ENCODE data around the gene TBC1D22B.
A peak's percentile ranks its signal among the peaks of the same experiment; 100 is the strongest.

The TBC1D22B gene

GRCh38 chr6:37357288-37357687, 99.7 kb downstream of the TBC1D22B start:
- DNase-seq (ENCODE audit: low read depth, low spot score) = no peak
- in situ Hi-C loops (cut with HindIII; ENCODE audit: low sequenced_read_pairs) = no loop called here
- no peak overlapping the region for H3K4me3 ChIP-seq (ENCODE audit: low read depth, low read length)
- TF ChIP-seq CTCF (IDR thresholded peaks at IDR 0.05; ENCODE audit: low read depth, low read length) = no peak

GRCh38 chr6:37357860-37358259, 100.3 kb downstream of the TBC1D22B start:
- no peak for DNase-seq (ENCODE audit: low read depth, low spot score)
- in situ Hi-C loops (cut with HindIII; ENCODE audit: low sequenced_read_pairs) = no loop called here
- no peak overlapping the region for H3K4me3 ChIP-seq (ENCODE audit: low read depth, low read length)
- TF ChIP-seq CTCF (IDR thresholded peaks at IDR 0.05; ENCODE audit: low read depth, low read length) = no peak

- in situ Hi-C loops (cut with HindIII; ENCODE audit: low sequenced_read_pairs) = no loop called here
- DNase-seq (ENCODE audit: low read depth, low spot score) = no peak
- no peak for TF ChIP-seq CTCF (IDR thresholded peaks at IDR 0.05; ENCODE audit: low read depth, low read length)
- no peak overlapping the region for H3K4me3 ChIP-seq (ENCODE audit: low read depth, low read length)
These were observed 101.5 kb downstream of the TBC1D22B start for GRCh38 chr6:37359039-37359438.

GRCh38 chr6:37362101-37362828, 104.7 kb downstream of the TBC1D22B start:
- in situ Hi-C loops (cut with HindIII; ENCODE audit: low sequenced_read_pairs) = no loop called here

GRCh38 chr6:37365791-37366190, 108.2 kb downstream of the TBC1D22B start:
- TF ChIP-seq CTCF (IDR thresholded peaks at IDR 0.05; ENCODE audit: low read depth, low read length) = peak; percentile 21
- DNase-seq (ENCODE audit: low read depth, low spot score) = peak; percentile 26
- H3K4me3 ChIP-seq (ENCODE audit: low read depth, low read length) = no peak overlapping the region
- in situ Hi-C loops (cut with HindIII; ENCODE audit: low sequenced_read_pairs) = no loop called here

More at GRCh38 chr6:37362101-37362828, 104.7 kb downstream of the TBC1D22B start:
- no peak for DNase-seq (ENCODE audit: low read depth, low spot score)
- no peak overlapping the region for H3K4me3 ChIP-seq (ENCODE audit: low read depth, low read length)
- TF ChIP-seq CTCF (IDR thresholded peaks at IDR 0.05; ENCODE audit: low read depth, low read length) = no peak

GRCh38 chr6:37366910-37367309, 109.3 kb downstream of the TBC1D22B start:
- in situ Hi-C loops (cut with HindIII; ENCODE audit: low sequenced_read_pairs) = no loop called here
- no peak for DNase-seq (ENCODE audit: low read depth, low spot score)
- no peak overlapping the region for H3K4me3 ChIP-seq (ENCODE audit: low read depth, low read length)
- no peak for TF ChIP-seq CTCF (IDR thresholded peaks at IDR 0.05; ENCODE audit: low read depth, low read length)

All from astrocyte of the spinal cord (primary cell).